Measurements from ENCODE around the gene SSBP3. TPM values are rescaled to one million over a fixed set of nuclear protein-coding genes. Genes with fewer than 3 reads are reported as not detected.

The SSBP3 gene
- total RNA-seq, 1 experiment from 2014 or later, result 37.5 TPM

DNA sequence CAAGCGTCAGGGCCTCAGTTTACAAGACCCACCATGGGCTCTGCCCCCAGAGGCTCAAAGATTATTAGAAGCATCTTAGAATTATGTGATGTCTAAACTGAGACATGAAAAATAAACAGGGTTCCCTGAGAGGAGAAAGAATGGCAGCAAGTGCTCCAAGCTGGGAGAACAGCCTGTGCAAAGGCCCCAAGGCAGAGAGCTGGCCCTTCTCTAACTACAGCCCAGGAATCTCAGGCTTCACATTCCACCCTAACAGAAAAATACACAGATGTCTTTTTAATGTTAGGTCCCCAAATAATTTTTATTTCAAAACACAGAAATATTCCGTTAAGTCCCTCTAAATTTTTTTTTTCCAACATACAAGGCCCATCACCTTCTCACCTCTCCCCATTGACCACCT is 21.7 kb downstream of the SSBP3 start:
- Histone ChIP-seq H3K79me2 (ENCODE audit: insufficient read depth, low read length) (no peaks in the 10 kb centered on the region), H3K9me2 (ENCODE audit: insufficient read depth) (no peaks in the 10 kb centered on the region), H3K4me3 (replicated peaks in 1 of 2; ENCODE audit: low read depth in 1 of 2, low read length in 2 of 2) (no peak overlapping the region), H3K36me3 (ENCODE audit: control insufficient read depth in 1 of 2, insufficient read depth in 2 of 2, low read length in 2 of 2) (no peaks in the 10 kb centered on the region), H2AFZ (ENCODE audit: low read depth, low read length, poor library complexity, severe bottlenecking) (no peak overlapping the region), H3K27ac (ENCODE audit: low read depth, low read length) (no peak overlapping the region), H3K4me2 (ENCODE audit: low read length) (no peak overlapping the region), H3K27me3 (ENCODE audit: insufficient read depth, low read length) (no peaks in the 10 kb centered on the region), H3K9ac (ENCODE audit: low read length) (no peak overlapping the region), H3K4me1 (ENCODE audit: control insufficient read depth in 1 of 2, insufficient read depth in 2 of 2, low read length in 2 of 2) (peaks cover 0 to 4% of the 10 kb centered on the region in 2 experiments; a peak in 2 of 4 replicates), H3K9me3 (ENCODE audit: control insufficient read depth in 1 of 2, insufficient read depth in 1 of 2, low read depth in 1 of 2, low read length in 2 of 2) (no peaks in the 10 kb centered on the region), H4K20me1 (ENCODE audit: insufficient read depth) (no peaks in the 10 kb centered on the region)
- POLR2A ChIA-PET, result no interaction called here
- RAD21 ChIA-PET (ENCODE audit: low non-redundant PET in 1 of 2, low total read pairs in 2 of 2, uncharacterized antibody in 2 of 2, unreplicated experiment in 2 of 2), result no interaction called here
- intact Hi-C loops (cut with micrococcal nuclease), result no loop called here
- DNase-seq (ENCODE audit: low read depth, low spot score) (no peak), ATAC-seq (no peak)
- CTCF ChIA-PET, result no interaction called here
- BruUV-seq (replicated peaks), result no TSS peak
- TF ChIP-seq CBX3 (IDR thresholded peaks at IDR 0.05; ENCODE audit: low read depth) (no peak), SIN3A (IDR thresholded peaks at IDR 0.05; ENCODE audit: low read depth) (no peak), FOSL1 (IDR thresholded peaks at IDR 0.05; ENCODE audit: low read depth) (no peak), EGR1 (IDR thresholded peaks at IDR 0.05; ENCODE audit: low read depth) (no peak), YY1 (IDR thresholded peaks at IDR 0.05; ENCODE audit: extremely low read depth, insufficient replicate concordance, low read depth, low read length) (no peak), ATF3 (IDR thresholded peaks at IDR 0.05) (no peak), CEBPB (IDR thresholded peaks at IDR 0.05; ENCODE audit: low read depth) (no peak), ELF1 (IDR thresholded peaks at IDR 0.05; ENCODE audit: borderline replicate concordance, low read depth) (no peak), POLR2A (IDR thresholded peaks at IDR 0.05; ENCODE audit: borderline replicate concordance, extremely low read depth, insufficient read depth, insufficient read length) (no peak), JUND (IDR thresholded peaks at IDR 0.05) (no peak), EZH2 (IDR thresholded peaks at IDR 0.05) (no peak), REST (IDR thresholded peaks at IDR 0.05; ENCODE audit: low read depth) (no peak), POLR2AphosphoS5 (IDR thresholded peaks at IDR 0.05; ENCODE audit: low read depth, low read length) (no peak)
